Mesendoderm (in vitro differentiated cells): ENCODE data around the gene CYP19A1.

Source experiments
- DNase-seq: peaks from one replicate; pipeline ENCODE4 v3.0.0; 2013
- H2AK5ac ChIP-seq: 2 replicates; pipeline ENCODE4 v1.6.1; 2013; ENCODE audit warnings: low read length, inconsistent platforms
- H2BK120ac ChIP-seq: 2 replicates; pipeline ENCODE4 v1.6.1; 2013; ENCODE audit warnings: low read depth, mild to moderate bottlenecking, low read length, moderate library complexity, mixed read lengths
- H2BK15ac ChIP-seq: replicated peaks from 2 replicates; pipeline ENCODE4 v1.6.1; 2013; ENCODE audit warnings: low read depth, mild to moderate bottlenecking, moderate library complexity
- H2BK5ac ChIP-seq: 2 replicates; pipeline ENCODE4 v1.6.1; 2013; ENCODE audit warnings: low read length, inconsistent platforms
- H3K18ac ChIP-seq: 2 replicates; pipeline ENCODE4 v1.6.1; 2013; ENCODE audit warnings: mild to moderate bottlenecking, low read length, mixed read lengths
- H3K23ac ChIP-seq: one replicate; pipeline ENCODE4 v1.6.1; 2013; ENCODE audit warnings: low read length
- H3K27ac ChIP-seq: 2 replicates; pipeline ENCODE4 v1.5.1; 2013; ENCODE audit warnings: low read depth, mild to moderate bottlenecking, inconsistent platforms, low read length, moderate library complexity
- H3K27me3 ChIP-seq: 2 replicates; pipeline ENCODE4 v1.6.1; 2013; ENCODE audit warnings: low read length, control low read depth, mild to moderate bottlenecking, inconsistent platforms; ENCODE audit not compliant: insufficient read depth, poor library complexity
- H3K36me3 ChIP-seq: 2 replicates; pipeline ENCODE4 v1.6.1; 2013; ENCODE audit warnings: low read length, inconsistent platforms; ENCODE audit not compliant: control insufficient read depth, insufficient read depth
- H3K4ac ChIP-seq: one replicate; pipeline ENCODE4 v1.6.1; 2013; ENCODE audit warnings: low read depth, mild to moderate bottlenecking, low read length, moderate library complexity
- H3K4me1 ChIP-seq: 2 replicates; pipeline ENCODE4 v1.6.1; 2013; ENCODE audit warnings: low read depth, low read length, inconsistent platforms; ENCODE audit not compliant: control insufficient read depth
- H3K4me2 ChIP-seq: 2 replicates; pipeline ENCODE4 v1.6.1; 2013; ENCODE audit warnings: low read length
- H3K4me3 ChIP-seq: 2 replicates; pipeline ENCODE4 v1.5.1; 2013; ENCODE audit warnings: mild to moderate bottlenecking, low read length
- H3K56ac ChIP-seq: one replicate; pipeline ENCODE4 v1.6.1; 2013; ENCODE audit warnings: low read length
- H3K79me1 ChIP-seq: 2 replicates; pipeline ENCODE4 v1.6.1; 2013; ENCODE audit warnings: low read length, inconsistent platforms
- H3K79me2 ChIP-seq: 2 replicates; pipeline ENCODE4 v1.6.1; 2013; ENCODE audit warnings: mild to moderate bottlenecking, low read length; ENCODE audit not compliant: control insufficient read depth, insufficient read depth
- H3K9ac ChIP-seq: 2 replicates; pipeline ENCODE4 v1.6.1; 2013; ENCODE audit warnings: low read length, inconsistent platforms
- H4K5ac ChIP-seq: one replicate; pipeline ENCODE4 v1.6.1; 2013; ENCODE audit warnings: low read length
- H4K8ac ChIP-seq: one replicate; pipeline ENCODE4 v1.6.1; 2013; ENCODE audit warnings: low read depth, mild to moderate bottlenecking, control low read depth, low read length, moderate library complexity
- WGBS: extraction: QIAGEN DNeasy Blood & Tissue Kit; methylation state at CpG from one replicate; pipeline ENCODE4 v1.1.7; 2013; ENCODE audit warnings: low lambda C conversion rate, missing lambda C conversion rate; ENCODE audit not compliant: insufficient coverage; ENCODE audit errors: extremely low coverage; 5-methylcytosine and 5-hydroxymethylcytosine counted together

CYP19A1 gene

DNA sequence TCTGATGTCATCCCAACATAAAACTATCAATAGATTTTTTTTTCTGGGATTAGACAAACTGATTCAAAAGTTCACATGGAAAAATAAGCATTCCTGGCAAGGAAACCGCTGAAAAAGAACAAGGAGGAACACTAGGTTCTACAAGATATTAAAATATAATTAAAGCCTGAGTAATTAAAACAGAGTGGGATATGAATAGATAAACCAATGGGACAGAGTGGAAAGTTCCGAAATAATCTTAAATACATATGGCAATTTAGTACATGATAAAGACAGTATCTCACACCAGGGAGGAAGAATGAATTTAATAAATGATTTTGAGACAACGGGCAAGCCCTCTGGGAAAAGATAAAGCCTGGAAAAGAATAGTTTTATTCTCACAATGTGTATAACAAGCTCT lies 7.7 kb upstream of the CYP19A1 start:
- peaks cover 14% of the 10 kb centered on the region for H3K27me3 ChIP-seq
- no peak overlapping the region for H3K56ac ChIP-seq
- H3K4ac ChIP-seq, result no peak overlapping the region
- DNase-seq, result no peak
- no peak overlapping the region for H4K8ac ChIP-seq
- no peak overlapping the region for H4K5ac ChIP-seq
- H3K9ac ChIP-seq, result no peak overlapping the region
- no peak overlapping the region for H3K4me2 ChIP-seq
- no peak overlapping the region for H3K27ac ChIP-seq
- H3K23ac ChIP-seq, result no peak overlapping the region
- WGBS, result no CpG with 5 or more reads among the region's 3 CpGs
- H3K4me1 ChIP-seq, result no peaks in the 10 kb centered on the region
- no peak overlapping the region for H3K4me3 ChIP-seq
- H2BK5ac ChIP-seq, result no peak overlapping the region
- no peak overlapping the region for H2BK120ac ChIP-seq
- no peak overlapping the region for H3K18ac ChIP-seq
- no peaks in the 10 kb centered on the region for H3K79me1 ChIP-seq
- H3K79me2 ChIP-seq, result no peaks in the 10 kb centered on the region
- H2BK15ac ChIP-seq, result no peak overlapping the region
- H2AK5ac ChIP-seq, result no peak overlapping the region
- H3K36me3 ChIP-seq, result no peaks in the 10 kb centered on the region

DNA sequence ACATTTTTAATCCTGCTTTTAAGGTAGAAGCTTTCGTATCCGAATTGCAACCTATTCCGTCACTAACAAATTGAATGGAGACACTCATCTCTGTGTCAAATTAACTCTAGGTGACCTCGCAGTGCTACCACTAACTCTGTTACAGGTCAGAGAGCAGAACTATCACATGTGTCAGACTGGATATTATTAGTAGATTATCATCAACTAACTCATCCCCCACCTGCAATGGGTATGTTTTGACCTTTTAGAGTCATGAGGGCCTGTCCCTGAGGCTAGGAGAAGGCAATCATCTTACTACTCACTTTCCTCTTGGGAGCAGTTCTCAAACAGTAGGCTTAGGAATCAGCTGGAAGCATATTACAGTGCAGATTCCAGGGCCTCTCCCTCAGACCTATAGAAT lies 5.1 kb upstream of the CYP19A1 start:
- no peak overlapping the region for H2BK5ac ChIP-seq
- no peak overlapping the region for H3K4me2 ChIP-seq
- no peak overlapping the region for H3K9ac ChIP-seq
- H3K4ac ChIP-seq, result no peak overlapping the region
- H3K4me1 ChIP-seq, result no peaks in the 10 kb centered on the region
- no peak overlapping the region for H3K27ac ChIP-seq
- H4K5ac ChIP-seq, result no peak overlapping the region
- H2BK120ac ChIP-seq, result no peak overlapping the region
- no peak overlapping the region for H4K8ac ChIP-seq
- H3K79me2 ChIP-seq, result no peaks in the 10 kb centered on the region
- H3K36me3 ChIP-seq, result no peaks in the 10 kb centered on the region
- no peak for DNase-seq
- WGBS, result no CpG with 5 or more reads among the region's 4 CpGs
- no peaks in the 10 kb centered on the region for H3K79me1 ChIP-seq
- H3K56ac ChIP-seq, result no peak overlapping the region
- no peak overlapping the region for H3K18ac ChIP-seq
- H2BK15ac ChIP-seq, result no peak overlapping the region
- peaks cover 17% of the 10 kb centered on the region for H3K27me3 ChIP-seq
- no peak overlapping the region for H3K4me3 ChIP-seq
- H3K23ac ChIP-seq, result no peak overlapping the region
- H2AK5ac ChIP-seq, result no peak overlapping the region

- peak; percentile 11 for DNase-seq
- no peaks in the 10 kb centered on the region for H3K79me1 ChIP-seq
- no peak overlapping the region for H3K18ac ChIP-seq
- no peak overlapping the region for H2BK120ac ChIP-seq
- no peak overlapping the region for H4K5ac ChIP-seq
- H2BK15ac ChIP-seq, result no peak overlapping the region
- H3K9ac ChIP-seq, result no peak overlapping the region
- no CpG with 5 or more reads among the region's 16 CpGs for WGBS
- peak overlapping the region; percentile 92 for H3K4me2 ChIP-seq
- H2BK5ac ChIP-seq, result no peak overlapping the region
- no peak overlapping the region for H4K8ac ChIP-seq
- no peak overlapping the region for H3K23ac ChIP-seq
- H2AK5ac ChIP-seq, result no peak overlapping the region
- H3K4me1 ChIP-seq, result no peaks in the 10 kb centered on the region
- H3K27me3 ChIP-seq, result peaks cover 17% of the 10 kb centered on the region
- no peak overlapping the region for H3K4ac ChIP-seq
- no peaks in the 10 kb centered on the region for H3K79me2 ChIP-seq
- H3K4me3 ChIP-seq, result no peak overlapping the region
- no peak overlapping the region for H3K27ac ChIP-seq
- H3K56ac ChIP-seq, result peak overlapping the region; percentile 51
- no peaks in the 10 kb centered on the region for H3K36me3 ChIP-seq
Measured at GRCh38 chr15:51342227-51342999, 4.0 kb upstream of the CYP19A1 start.

- H3K23ac ChIP-seq, result peak within 1 kb of the TSS; percentile 98
- no peaks in the 10 kb centered on the region for H3K36me3 ChIP-seq
- H3K9ac ChIP-seq, result peak within 1 kb of the TSS; percentile 61
- H4K8ac ChIP-seq, result no peak within 1 kb of the TSS
- peaks cover 17% of the 10 kb centered on the region for H3K27me3 ChIP-seq
- H3K27ac ChIP-seq, result no peak within 1 kb of the TSS
- H3K4me1 ChIP-seq, result no peaks in the 10 kb centered on the region
- H3K4me2 ChIP-seq, result peak within 1 kb of the TSS; percentile 92
- H3K79me1 ChIP-seq, result no peaks in the 10 kb centered on the region
- peak within 1 kb of the TSS; percentile 81 for H3K56ac ChIP-seq
- WGBS, result no CpG with 5 or more reads among the region's 76 CpGs
- no peaks in the 10 kb centered on the region for H3K79me2 ChIP-seq
- DNase-seq, result peak; percentile 34
- H3K4ac ChIP-seq, result no peak within 1 kb of the TSS
- H2BK5ac ChIP-seq, result no peak within 1 kb of the TSS
- H2BK15ac ChIP-seq, result no peak within 1 kb of the TSS
- no peak within 1 kb of the TSS for H2AK5ac ChIP-seq
- H3K18ac ChIP-seq, result no peak within 1 kb of the TSS
- H4K5ac ChIP-seq, result no peak within 1 kb of the TSS
- H2BK120ac ChIP-seq, result no peak within 1 kb of the TSS
- no peak within 1 kb of the TSS for H3K4me3 ChIP-seq
Measured at GRCh38 chr15:51341366-51342226, 3.2 kb upstream of the CYP19A1 start, which contains the start of gene GLDN. Gene GLDN, plus strand, starts transcription at chr15:51341655. Its CDS starts 30 bp downstream, at chr15:51341685.

DNA sequence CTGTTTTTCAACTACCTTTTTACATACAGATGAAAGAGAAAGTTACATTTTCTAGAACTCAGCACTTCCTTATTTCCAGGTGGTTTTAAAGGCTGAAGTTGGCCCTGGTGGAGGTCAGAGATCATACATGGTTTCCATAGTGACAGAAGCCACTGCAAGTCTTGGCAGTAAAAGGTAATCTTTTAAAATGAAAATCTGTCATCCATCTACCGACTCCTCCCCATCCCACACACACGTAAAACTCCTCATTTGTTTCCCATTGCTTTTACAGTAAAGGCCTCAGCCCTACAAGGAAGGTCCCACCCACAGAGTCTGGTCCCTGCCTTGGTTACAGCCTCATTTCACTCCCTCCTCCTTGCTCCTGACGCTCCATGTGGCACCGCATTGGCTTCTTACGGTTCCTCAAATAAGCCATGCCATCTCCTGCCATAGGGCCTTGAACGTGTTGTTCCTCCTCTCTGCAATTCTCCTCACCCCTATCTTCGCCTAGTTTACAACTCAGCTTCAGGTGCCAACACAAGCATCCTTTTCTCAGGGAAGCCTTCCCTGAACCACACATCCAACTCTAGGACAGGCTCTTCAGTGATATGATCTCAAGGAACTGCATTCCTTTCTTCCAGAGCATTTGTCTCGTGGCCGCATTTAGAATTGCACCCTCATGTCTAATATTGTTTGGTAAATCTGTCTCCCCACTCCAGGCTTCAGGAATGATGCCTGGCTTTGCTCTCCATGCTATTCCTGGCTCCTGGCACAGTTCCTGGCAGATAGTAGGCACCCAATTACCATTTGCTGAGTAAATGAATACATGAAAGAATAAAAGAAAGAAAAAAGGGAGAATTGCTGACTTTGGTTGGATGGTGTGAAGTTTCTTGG lies 2.6 kb downstream of the CYP19A1 start:
- H3K56ac ChIP-seq, result no peak overlapping the region
- no peak overlapping the region for H4K8ac ChIP-seq
- no peak overlapping the region for H3K23ac ChIP-seq
- WGBS, result no CpG with 5 or more reads among the region's 9 CpGs
- H3K27ac ChIP-seq, result no peak overlapping the region
- peaks cover under 1% of the 10 kb centered on the region for H3K27me3 ChIP-seq
- no peaks in the 10 kb centered on the region for H3K4me1 ChIP-seq
- no peak overlapping the region for H3K4me2 ChIP-seq
- H3K79me2 ChIP-seq, result no peaks in the 10 kb centered on the region
- H4K5ac ChIP-seq, result no peak overlapping the region
- no peak overlapping the region for H3K9ac ChIP-seq
- H2AK5ac ChIP-seq, result no peak overlapping the region
- H3K36me3 ChIP-seq, result no peaks in the 10 kb centered on the region
- H2BK120ac ChIP-seq, result no peak overlapping the region
- H3K4ac ChIP-seq, result no peak overlapping the region
- H3K79me1 ChIP-seq, result no peaks in the 10 kb centered on the region
- H3K4me3 ChIP-seq, result no peak overlapping the region
- no peak overlapping the region for H2BK15ac ChIP-seq
- H2BK5ac ChIP-seq, result no peak overlapping the region
- no peak overlapping the region for H3K18ac ChIP-seq
- DNase-seq, result no peak
